Measurements from ENCODE around the gene RFT1.
A peak's percentile ranks its signal among the peaks of the same experiment; 100 is the strongest.

Gene RFT1

GRCh38 chr3:53122255-53122932, 7.8 kb downstream of the RFT1 start:
- DNase-seq, result no peak

GRCh38 chr3:53120336-53120735, 9.9 kb downstream of the RFT1 start:
- no peak for DNase-seq

GRCh38 chr3:53116956-53117355, 13.3 kb downstream of the RFT1 start:
- DNase-seq, result no peak

- no peak for DNase-seq
These were observed 15.7 kb downstream of the RFT1 start for GRCh38 chr3:53114412-53115074.

- DNase-seq, result peak; percentile 22
These were observed 16.2 kb downstream of the RFT1 start for GRCh38 chr3:53114011-53114400.

- DNase-seq, result no peak
These were observed 16.8 kb downstream of the RFT1 start for GRCh38 chr3:53113293-53114010.

- no peak for DNase-seq
These were observed 18.4 kb downstream of the RFT1 start for GRCh38 chr3:53111822-53112221.

- DNase-seq, result no peak
These were observed 20.1 kb downstream of the RFT1 start for GRCh38 chr3:53109891-53110771.

GRCh38 chr3:53109190-53109589, 21.0 kb downstream of the RFT1 start:
- no peak for DNase-seq

GRCh38 chr3:53104762-53105161, 25.5 kb downstream of the RFT1 start:
- no peak for DNase-seq

GRCh38 chr3:53103397-53104296, 26.6 kb downstream of the RFT1 start:
- DNase-seq, result no peak

- DNase-seq, result no peak
These were observed 27.6 kb downstream of the RFT1 start for GRCh38 chr3:53102601-53103147.

GRCh38 chr3:53101956-53102355, 28.3 kb downstream of the RFT1 start:
- no peak for DNase-seq

- DNase-seq, result no peak
These were observed 29.3 kb downstream of the RFT1 start for GRCh38 chr3:53100818-53101466.

GRCh38 chr3:53097887-53098286, 32.3 kb downstream of the RFT1 start:
- DNase-seq, result no peak

GRCh38 chr3:53092942-53093341, 37.3 kb downstream of the RFT1 start:
- DNase-seq, result no peak

- DNase-seq, result no peak
These were observed 38.0 kb downstream of the RFT1 start for GRCh38 chr3:53092216-53092615.

GRCh38 chr3:53091011-53091410, 39.2 kb downstream of the RFT1 start:
- no peak for DNase-seq

GRCh38 chr3:53089511-53089910, 40.7 kb downstream of the RFT1 start:
- no peak for DNase-seq

GRCh38 chr3:53085476-53085875, 44.8 kb downstream of the RFT1 start:
- DNase-seq, result no peak

- no peak for DNase-seq
These were observed 45.8 kb downstream of the RFT1 start for GRCh38 chr3:53084310-53085001.
